Activated CD4-positive, alpha-beta T cell treated with anti-CD3 and anti-CD28 coated beads for 36 hours (primary cell): ENCODE measurements around the gene FYB1. TPM values are rescaled to one million over a fixed set of nuclear protein-coding genes. Genes with fewer than 3 reads are reported as not detected.

Experiments
- ATAC-seq: fragments of 200-7000 bp; cut with Tn5 transposase; one replicate; pipeline ENCODE4 v1.10.0; 2021; ENCODE audit warnings: mild to moderate bottlenecking, moderate library complexity
- CTCF ChIA-PET: fragments of 350-600 bp; sonication (Branson Sonifier 250); formaldehyde crosslinking; loops from one replicate; lab custom pipeline; 2021; ENCODE audit warnings: antibody characterized with exemption; lab: Charles Lee
- POLR2A ChIA-PET: fragments of 350-600 bp; sonication (Branson Sonifier 250); formaldehyde crosslinking; loops from one replicate; lab custom pipeline; 2021; ENCODE audit warnings: antibody characterized with exemption, inconsistent platforms; lab: Charles Lee
- DNase-seq: peaks from one replicate; pipeline ENCODE4 v3.0.0-alpha.2; 2020
- H3K27ac Mint-ChIP-seq: one replicate; pipeline ENCODE4 v1.8.0; 2021; ENCODE audit warnings: mixed read lengths
- H3K27me3 Mint-ChIP-seq: one replicate; pipeline ENCODE4 v1.8.0; 2021; ENCODE audit warnings: mixed read lengths
- H3K36me3 Mint-ChIP-seq: one replicate; pipeline ENCODE4 v1.8.0; 2021; ENCODE audit warnings: low read depth, mixed read lengths
- H3K4me1 Mint-ChIP-seq: one replicate; pipeline ENCODE4 v1.8.0; 2021; ENCODE audit warnings: mixed read lengths
- H3K4me3 Mint-ChIP-seq: one replicate; pipeline ENCODE4 v1.8.0; 2021; ENCODE audit warnings: mild to moderate bottlenecking, moderate library complexity, mixed read lengths
- H3K9me3 Mint-ChIP-seq: one replicate; pipeline ENCODE4 v1.8.0; 2021; ENCODE audit warnings: low read depth, mixed read lengths
- intact Hi-C, 2 experiments: fragments of 100-400 bp; cut with DNase I in 1 of 2; cut with micrococcal nuclease in 1 of 2; formaldehyde crosslinking; loops; one replicate each; pipeline versions ENCODE4 v1.14.2 to v1.15.1; 2022 to 2024; cut with DNase I, micrococcal nuclease
- total RNA-seq, 2 experiments: library from RNA; stranded (reverse); gene quantifications; one replicate each; pipeline ENCODE4 v1.2.3, GENCODE V29; 2021

Gene FYB1
- total RNA-seq, 2 experiments from 2014 or later = 109 to 171 TPM

DNA sequence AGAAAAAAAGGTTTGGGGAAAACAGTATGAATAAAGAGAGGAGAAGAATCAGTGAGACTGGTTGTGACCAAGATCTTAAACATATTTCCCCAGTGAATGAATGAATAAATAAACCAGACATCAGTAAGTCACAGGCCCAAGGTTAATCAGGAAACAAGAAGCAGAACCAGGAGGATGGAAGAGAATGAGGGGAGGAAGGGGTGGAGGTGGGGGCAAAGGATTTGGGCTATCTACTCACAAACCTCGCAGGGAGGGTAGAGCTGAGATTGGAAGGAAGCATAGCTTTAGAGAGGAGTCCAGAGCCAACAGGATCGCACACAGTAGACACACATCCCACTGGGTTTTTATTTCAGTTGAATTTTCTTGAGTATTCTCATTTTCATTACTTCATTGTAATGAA, 97.4 kb downstream of the FYB1 start:
- peak overlapping the region; percentile 58 for H3K27ac Mint-ChIP-seq
- ATAC-seq (no peak), DNase-seq (no peak)
- no peaks in the 10 kb centered on the region for H3K9me3 Mint-ChIP-seq
- H3K27me3 Mint-ChIP-seq = no peaks in the 10 kb centered on the region
- peaks cover 30% of the 10 kb centered on the region for H3K36me3 Mint-ChIP-seq
- POLR2A ChIA-PET = no interaction called here
- no peak overlapping the region for H3K4me3 Mint-ChIP-seq
- H3K4me1 Mint-ChIP-seq = peaks cover 54% of the 10 kb centered on the region
- CTCF ChIA-PET = interaction anchor here (0.6 to 3.6 kb wide), 5 partner anchors 10 to 118 kb away, joined by 3 to 16 read pairs (median 5); no protein-coding TSS in a partner anchor
- intact Hi-C loops = no loop called here

GRCh38 chr5:39121315-39121714, 98.0 kb downstream of the FYB1 start:
- Mint-ChIP-seq H3K4me1 (peaks cover 60% of the 10 kb centered on the region), H3K36me3 (peaks cover 35% of the 10 kb centered on the region), H3K27me3 (no peaks in the 10 kb centered on the region), H3K4me3 (no peak overlapping the region), H3K27ac (no peak overlapping the region), H3K9me3 (no peaks in the 10 kb centered on the region)
- ATAC-seq = peak; percentile 84
- intact Hi-C loops = no loop called here
- CTCF ChIA-PET = interaction anchor here (0.8 to 3.6 kb wide), 7 partner anchors 9 to 169 kb away, joined by 3 to 16 read pairs (median 5); no protein-coding TSS in a partner anchor
- POLR2A ChIA-PET = no interaction called here
- DNase-seq = no peak

- Mint-ChIP-seq H3K4me1 (peaks cover 63% of the 10 kb centered on the region), H3K27me3 (no peaks in the 10 kb centered on the region), H3K36me3 (peaks cover 35% of the 10 kb centered on the region), H3K4me3 (no peak overlapping the region), H3K9me3 (no peaks in the 10 kb centered on the region), H3K27ac (peak overlapping the region; percentile 56)
- DNase-seq (no peak), ATAC-seq (no peak)
- ChIA-PET CTCF (interaction anchor here (0.6 to 3.6 kb wide), 13 partner anchors 8 to 840 kb away, joined by 3 to 16 read pairs (median 3); no protein-coding TSS in a partner anchor), POLR2A (interaction anchor here (0.6 kb wide), 1 partner anchor 58 kb away, joined by 9 read pairs; no protein-coding TSS in a partner anchor)
- intact Hi-C loops = no loop called here
These were observed 99.3 kb downstream of the FYB1 start for GRCh38 chr5:39120052-39120420.

GRCh38 chr5:39119404-39120051, 99.8 kb downstream of the FYB1 start:
- Mint-ChIP-seq H3K9me3 (no peaks in the 10 kb centered on the region), H3K27ac (peak overlapping the region; percentile 25), H3K27me3 (no peaks in the 10 kb centered on the region), H3K4me1 (peaks cover 63% of the 10 kb centered on the region), H3K36me3 (peaks cover 38% of the 10 kb centered on the region), H3K4me3 (no peak overlapping the region)
- intact Hi-C loops = no loop called here
- ChIA-PET CTCF (interaction anchor here (0.7 to 3.6 kb wide), 10 partner anchors 8 to 197 kb away, joined by 3 to 16 read pairs (median 3); no protein-coding TSS in a partner anchor), POLR2A (no interaction called here)
- ATAC-seq (no peak), DNase-seq (no peak)

GRCh38 chr5:39118638-39119037, 100.7 kb downstream of the FYB1 start:
- ChIA-PET POLR2A (no interaction called here), CTCF (interaction anchor here (0.7 to 1.2 kb wide), 4 partner anchors 18 to 108 kb away, joined by 3 to 4 read pairs (median 4); no protein-coding TSS in a partner anchor)
- DNase-seq = no peak
- Mint-ChIP-seq H3K27me3 (no peaks in the 10 kb centered on the region), H3K4me3 (no peak overlapping the region), H3K4me1 (peaks cover 60% of the 10 kb centered on the region), H3K36me3 (peaks cover 38% of the 10 kb centered on the region), H3K9me3 (no peaks in the 10 kb centered on the region), H3K27ac (no peak overlapping the region)
- no peak for ATAC-seq
- intact Hi-C loops = no loop called here

GRCh38 chr5:39117401-39117800, 102.0 kb downstream of the FYB1 start:
- CTCF ChIA-PET = interaction anchor here (1.0 to 1.5 kb wide), 3 partner anchors 11 to 93 kb away, joined by 3 to 4 read pairs (median 3); no protein-coding TSS in a partner anchor
- Mint-ChIP-seq H3K27me3 (no peaks in the 10 kb centered on the region), H3K27ac (peak overlapping the region; percentile 35), H3K4me3 (no peak overlapping the region), H3K9me3 (no peaks in the 10 kb centered on the region), H3K4me1 (peaks cover 61% of the 10 kb centered on the region), H3K36me3 (peaks cover 41% of the 10 kb centered on the region)
- POLR2A ChIA-PET = interaction anchor here (0.5 kb wide), 1 partner anchor 319 kb away, joined by 9 read pairs; no protein-coding TSS in a partner anchor
- intact Hi-C loops = no loop called here
- ATAC-seq (no peak), DNase-seq (no peak)

GRCh38 chr5:39116344-39117170, 102.8 kb downstream of the FYB1 start:
- POLR2A ChIA-PET = interaction anchor here (0.5 kb wide), 1 partner anchor 320 kb away, joined by 9 read pairs; no protein-coding TSS in a partner anchor
- Mint-ChIP-seq H3K9me3 (no peaks in the 10 kb centered on the region), H3K27me3 (no peaks in the 10 kb centered on the region), H3K4me3 (no peak overlapping the region), H3K4me1 (peaks cover 52% of the 10 kb centered on the region), H3K27ac (peak overlapping the region; percentile 51), H3K36me3 (peaks cover 35% of the 10 kb centered on the region)
- CTCF ChIA-PET = interaction anchor here (1.0 to 1.5 kb wide), 3 partner anchors 12 to 92 kb away, joined by 3 to 4 read pairs (median 3); no protein-coding TSS in a partner anchor
- intact Hi-C loops = loop anchor here in 1 of 2 experiments (1.0 kb wide), 1 partner anchor 8 kb away; no protein-coding TSS in a partner anchor
- DNase-seq (no peak), ATAC-seq (no peak)

DNA sequence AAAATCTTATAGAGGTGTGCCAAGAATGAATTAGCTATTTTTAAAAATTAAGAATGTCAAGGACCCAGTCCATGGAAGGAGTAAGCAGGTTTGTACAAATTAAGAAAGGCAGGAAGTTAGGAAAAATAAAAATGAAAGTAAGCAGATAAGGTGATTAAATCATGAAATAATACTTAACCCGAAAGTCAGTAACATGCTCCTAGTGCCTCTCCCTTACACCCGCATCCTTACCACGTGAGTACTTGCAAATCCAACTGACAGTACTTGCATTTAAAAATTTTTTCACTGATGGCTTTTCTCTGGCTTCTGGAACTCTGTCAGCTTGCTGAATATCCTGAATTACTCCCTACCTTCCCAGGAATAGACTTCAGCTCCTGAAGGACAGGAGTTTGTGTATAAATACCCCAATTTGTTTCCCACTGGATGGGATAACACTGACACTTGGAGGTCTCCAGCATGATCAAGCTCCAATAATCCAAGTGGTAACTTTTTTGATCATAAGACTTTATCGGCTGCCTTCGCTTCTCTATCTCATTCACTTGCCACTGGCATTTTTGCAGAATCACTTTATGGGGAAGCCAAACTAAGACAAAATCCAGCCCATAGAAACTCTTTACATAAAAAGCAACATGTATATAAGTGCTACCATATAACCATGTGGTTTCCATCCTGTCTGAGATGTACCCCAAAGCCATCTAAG, 103.6 kb downstream of the FYB1 start:
- no peak overlapping the region for H3K4me3 Mint-ChIP-seq
- no peaks in the 10 kb centered on the region for H3K9me3 Mint-ChIP-seq
- intact Hi-C loops = loop anchor here in 1 of 2 experiments (1.0 kb wide), 1 partner anchor 9 kb away; no protein-coding TSS in a partner anchor
- ChIA-PET CTCF (interaction anchor here (1.3 kb wide), 1 partner anchor 101 kb away, joined by 3 read pairs; no protein-coding TSS in a partner anchor), POLR2A (no interaction called here)
- DNase-seq (no peak), ATAC-seq (no peak)
- no peaks in the 10 kb centered on the region for H3K27me3 Mint-ChIP-seq
- peaks cover 45% of the 10 kb centered on the region for H3K4me1 Mint-ChIP-seq
- peaks cover 35% of the 10 kb centered on the region for H3K36me3 Mint-ChIP-seq
- peak overlapping the region; percentile 51 for H3K27ac Mint-ChIP-seq

GRCh38 chr5:39114155-39114554, 105.2 kb downstream of the FYB1 start:
- H3K4me3 Mint-ChIP-seq = no peak overlapping the region
- no peak overlapping the region for H3K27ac Mint-ChIP-seq
- ChIA-PET POLR2A (no interaction called here), CTCF (interaction anchor here (0.7 to 1.3 kb wide), 3 partner anchors 13 to 103 kb away, joined by 3 read pairs; no protein-coding TSS in a partner anchor)
- H3K4me1 Mint-ChIP-seq = peaks cover 43% of the 10 kb centered on the region
- ATAC-seq (no peak), DNase-seq (no peak)
- H3K36me3 Mint-ChIP-seq = peaks cover 38% of the 10 kb centered on the region
- no peaks in the 10 kb centered on the region for H3K27me3 Mint-ChIP-seq
- intact Hi-C loops = no loop called here
- H3K9me3 Mint-ChIP-seq = no peaks in the 10 kb centered on the region

DNA sequence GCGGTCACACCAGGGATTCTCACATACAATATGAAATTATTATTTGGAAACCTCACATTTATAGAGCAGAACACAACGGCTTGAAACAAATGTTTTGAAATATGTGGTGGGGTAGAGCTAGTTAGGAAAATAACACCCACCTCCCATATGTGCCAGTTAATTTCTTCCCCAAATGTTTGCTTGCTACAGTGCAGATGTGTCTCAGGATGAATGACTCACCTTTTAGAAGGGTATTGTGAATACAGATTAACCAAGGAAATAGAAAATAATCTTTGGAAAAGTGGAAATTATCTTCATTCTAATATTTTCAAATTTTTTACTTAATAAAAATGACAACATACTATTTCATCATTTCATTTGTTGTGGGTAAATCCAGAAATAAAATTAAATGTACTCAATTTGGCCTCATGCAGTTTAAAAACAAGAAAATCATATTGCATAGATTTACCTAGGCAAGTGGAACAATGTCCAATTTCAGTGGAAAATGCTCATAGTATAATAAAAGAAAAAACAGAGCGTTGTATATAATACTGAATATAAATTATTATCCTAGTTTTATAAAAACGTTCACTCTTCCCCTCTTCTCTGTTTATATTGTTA, 105.9 kb downstream of the FYB1 start:
- Mint-ChIP-seq H3K4me3 (no peak overlapping the region), H3K27ac (peak overlapping the region; percentile 26), H3K9me3 (no peaks in the 10 kb centered on the region), H3K4me1 (peaks cover 40% of the 10 kb centered on the region), H3K36me3 (peaks cover 40% of the 10 kb centered on the region), H3K27me3 (no peaks in the 10 kb centered on the region)
- no peak for ATAC-seq
- CTCF ChIA-PET = interaction anchor here (3.9 kb wide), 1 partner anchor 8 kb away, joined by 16 read pairs; no protein-coding TSS in a partner anchor
- intact Hi-C loops = no loop called here
- DNase-seq = no peak
- POLR2A ChIA-PET = interaction anchor here (0.6 kb wide), 1 partner anchor 87 kb away, joined by 3 read pairs; no protein-coding TSS in a partner anchor
